Nephron (organoid): Measurements from ENCODE around the gene AMIGO3.

Experiments
- H3K27ac Mint-ChIP-seq, 3 experiments: 2 replicates each; pipeline ENCODE4 v1.8.0; 2020; ENCODE audit warnings: mixed read lengths in 3 of 3, mild to moderate bottlenecking in 2 of 3, moderate library complexity in 1 of 3
- H3K27me3 Mint-ChIP-seq: 2 replicates; pipeline ENCODE4 v1.8.0; 2021; ENCODE audit warnings: low read depth, mild to moderate bottlenecking, moderate library complexity, mixed read lengths
- H3K36me3 Mint-ChIP-seq: 2 replicates; pipeline ENCODE4 v1.8.0; 2020; ENCODE audit warnings: low read depth, mixed read lengths
- H3K4me1 Mint-ChIP-seq: 2 replicates; pipeline ENCODE4 v1.8.0; 2020; ENCODE audit warnings: mixed read lengths
- H3K4me3 Mint-ChIP-seq, 3 experiments: 2 replicates each; pipeline ENCODE4 v1.8.0; 2020; ENCODE audit warnings: mild to moderate bottlenecking in 3 of 3, mixed read lengths in 3 of 3, moderate library complexity in 2 of 3
- H3K9me3 Mint-ChIP-seq: 2 replicates; pipeline ENCODE4 v1.8.0; 2020; ENCODE audit warnings: mixed read lengths
- CTCF ChIP-seq, 3 experiments: fragments of 200-600 bp; sonication (generic); IDR thresholded peaks; one replicate each; pipeline ENCODE4 v1.5.0; 2021; ENCODE audit warnings: antibody characterized with exemption in 3 of 3; ENCODE audit not compliant: unreplicated experiment in 3 of 3

The AMIGO3 gene

GRCh38 chr3:49719214-49719884 lies at the start of gene AMIGO3:
Gene AMIGO3, minus strand, starts transcription at chr3:49719684. Its CDS starts 219 bp downstream, at chr3:49719465.
- peaks cover 8% of the 10 kb centered on the region for H3K36me3 Mint-ChIP-seq
- TF ChIP-seq CTCF (IDR thresholded peaks at IDR 0.05; ENCODE audit: unreplicated experiment in 3 of 3) = peak; percentile 66 to 82 (median 81)
- H3K4me3 Mint-ChIP-seq = peak within 1 kb of the TSS; percentile 85 to 94 (median 93)
- H3K27ac Mint-ChIP-seq = peak within 1 kb of the TSS; percentile 58 to 86 (median 62)
- no peaks in the 10 kb centered on the region for H3K9me3 Mint-ChIP-seq
- H3K4me1 Mint-ChIP-seq = peaks cover 25% of the 10 kb centered on the region
- H3K27me3 Mint-ChIP-seq = no peaks in the 10 kb centered on the region

- no peak for TF ChIP-seq CTCF (IDR thresholded peaks at IDR 0.05; ENCODE audit: unreplicated experiment in 3 of 3)
- H3K4me1 Mint-ChIP-seq = peaks cover 7% of the 10 kb centered on the region
- no peaks in the 10 kb centered on the region for H3K27me3 Mint-ChIP-seq
- H3K9me3 Mint-ChIP-seq = no peaks in the 10 kb centered on the region
- H3K36me3 Mint-ChIP-seq = peaks cover 28% of the 10 kb centered on the region
- H3K27ac Mint-ChIP-seq = no peak overlapping the region
- H3K4me3 Mint-ChIP-seq = no peak overlapping the region
Observed at GRCh38 chr3:49763981-49764380, 44.5 kb upstream of the AMIGO3 start.

GRCh38 chr3:49761661-49762060 lies 42.2 kb upstream of the AMIGO3 start:
- Mint-ChIP-seq H3K27me3 (no peaks in the 10 kb centered on the region), H3K9me3 (no peaks in the 10 kb centered on the region), H3K4me1 (peaks cover 9% of the 10 kb centered on the region), H3K36me3 (peaks cover 24% of the 10 kb centered on the region), H3K4me3 (no peak overlapping the region), H3K27ac (no peak overlapping the region)
- no peak for TF ChIP-seq CTCF (IDR thresholded peaks at IDR 0.05; ENCODE audit: unreplicated experiment in 3 of 3)

- H3K4me1 Mint-ChIP-seq = peaks cover 9% of the 10 kb centered on the region
- no peaks in the 10 kb centered on the region for H3K9me3 Mint-ChIP-seq
- no peak for TF ChIP-seq CTCF (IDR thresholded peaks at IDR 0.05; ENCODE audit: unreplicated experiment in 3 of 3)
- H3K27me3 Mint-ChIP-seq = no peaks in the 10 kb centered on the region
- H3K27ac Mint-ChIP-seq = peak overlapping the region; percentile 67 to 85 (median 80)
- no peak overlapping the region for H3K4me3 Mint-ChIP-seq
- peaks cover 13% of the 10 kb centered on the region for H3K36me3 Mint-ChIP-seq
Observed at GRCh38 chr3:49759226-49759625, 39.7 kb upstream of the AMIGO3 start.

- Mint-ChIP-seq H3K9me3 (no peaks in the 10 kb centered on the region), H3K4me1 (peaks cover 14% of the 10 kb centered on the region), H3K27me3 (no peaks in the 10 kb centered on the region), H3K27ac (peak overlapping the region in 1 of 3 experiments; percentile 12), H3K36me3 (peaks cover 11% of the 10 kb centered on the region), H3K4me3 (no peak overlapping the region)
- TF ChIP-seq CTCF (IDR thresholded peaks at IDR 0.05; ENCODE audit: unreplicated experiment in 3 of 3) = no peak
Observed at GRCh38 chr3:49757197-49757596, 37.7 kb upstream of the AMIGO3 start.

- peak overlapping the region in 2 of 3 experiments; percentile 25 to 47 for H3K27ac Mint-ChIP-seq
- no peaks in the 10 kb centered on the region for H3K27me3 Mint-ChIP-seq
- peaks cover 11% of the 10 kb centered on the region for H3K36me3 Mint-ChIP-seq
- no peak overlapping the region for H3K4me3 Mint-ChIP-seq
- H3K9me3 Mint-ChIP-seq = no peaks in the 10 kb centered on the region
- H3K4me1 Mint-ChIP-seq = peaks cover 14% of the 10 kb centered on the region
- no peak for TF ChIP-seq CTCF (IDR thresholded peaks at IDR 0.05; ENCODE audit: unreplicated experiment in 3 of 3)
Observed at GRCh38 chr3:49756036-49756435, 36.6 kb upstream of the AMIGO3 start.
